ENCODE data around the gene GFRA1. TPM values are rescaled to one million over a fixed set of nuclear protein-coding genes. Genes with fewer than 3 reads are reported as not detected.
"Not testable (repeated sequence)": the region's sequence is repeated elsewhere in the genome, so short reads cannot be mapped to it uniquely, and the experiment has no call there.

Gene GFRA1
- polyA plus RNA-seq, 3 donors from 2014 or later = not detected

- Mint-ChIP-seq H3K27ac (no peak overlapping the region), H3K4me3 (no peak overlapping the region)
- DNase-seq = no peak
These were observed 202.2 kb downstream of the GFRA1 start for GRCh38 chr10:116070743-116071320.

GRCh38 chr10:116069856-116070255 lies 203.2 kb downstream of the GFRA1 start:
- H3K27ac Mint-ChIP-seq = no peak overlapping the region
- H3K27me3 Mint-ChIP-seq (ENCODE audit: low read depth in 3 of 3) = no peaks in the 10 kb centered on the region
- no peak for DNase-seq
- H3K36me3 Mint-ChIP-seq = no peaks in the 10 kb centered on the region
- no peaks in the 10 kb centered on the region for H3K4me1 Mint-ChIP-seq
- H3K4me3 Mint-ChIP-seq = no peak overlapping the region
- peaks cover 0 to 4% (median 0%) of the 10 kb centered on the region in 6 donors for H3K9me3 Mint-ChIP-seq

More at GRCh38 chr10:116070743-116071320, 202.2 kb downstream of the GFRA1 start:
- Mint-ChIP-seq H3K36me3 (no peaks in the 10 kb centered on the region), H3K9me3 (peaks cover 0 to 7% (median 0%) of the 10 kb centered on the region in 6 donors), H3K4me1 (no peaks in the 10 kb centered on the region), H3K27me3 (ENCODE audit: low read depth in 3 of 3) (no peaks in the 10 kb centered on the region)

GRCh38 chr10:116067825-116068224 lies 205.2 kb downstream of the GFRA1 start:
- H3K9me3 Mint-ChIP-seq = peaks cover 0 to 3% (median 0%) of the 10 kb centered on the region in 6 donors
- H3K4me1 Mint-ChIP-seq = no peaks in the 10 kb centered on the region
- H3K27ac Mint-ChIP-seq = no peak overlapping the region
- H3K36me3 Mint-ChIP-seq = no peaks in the 10 kb centered on the region
- DNase-seq = no peak
- no peak overlapping the region for H3K4me3 Mint-ChIP-seq
- H3K27me3 Mint-ChIP-seq (ENCODE audit: low read depth in 3 of 3) = no peaks in the 10 kb centered on the region

GRCh38 chr10:116063107-116063506 lies 209.9 kb downstream of the GFRA1 start:
- no peaks in the 10 kb centered on the region for H3K4me1 Mint-ChIP-seq
- no peaks in the 10 kb centered on the region for H3K36me3 Mint-ChIP-seq
- peaks cover 0 to 5% (median 1%) of the 10 kb centered on the region in 6 donors for H3K9me3 Mint-ChIP-seq
- peaks cover 0 to 4% (median 2%) of the 10 kb centered on the region in 3 donors for H3K27me3 Mint-ChIP-seq (ENCODE audit: low read depth in 3 of 3)
- H3K27ac Mint-ChIP-seq = no peak overlapping the region
- H3K4me3 Mint-ChIP-seq = no peak overlapping the region
- DNase-seq = no peak

GRCh38 chr10:116060864-116061263 lies 212.1 kb downstream of the GFRA1 start:
- Mint-ChIP-seq H3K4me3 (no peak overlapping the region), H3K27me3 (ENCODE audit: low read depth in 3 of 3) (peaks cover 0 to 4% (median 2%) of the 10 kb centered on the region in 3 donors), H3K36me3 (no peaks in the 10 kb centered on the region), H3K4me1 (no peaks in the 10 kb centered on the region), H3K27ac (no peak overlapping the region), H3K9me3 (peaks cover 0 to 4% (median 1%) of the 10 kb centered on the region in 6 donors)
- DNase-seq = no peak

GRCh38 chr10:116059320-116059719 lies 213.7 kb downstream of the GFRA1 start:
- H3K4me1 Mint-ChIP-seq = no peaks in the 10 kb centered on the region
- no peak overlapping the region for H3K27ac Mint-ChIP-seq
- no peaks in the 10 kb centered on the region for H3K36me3 Mint-ChIP-seq
- peaks cover 0 to 6% (median 1%) of the 10 kb centered on the region in 6 donors for H3K9me3 Mint-ChIP-seq
- H3K4me3 Mint-ChIP-seq = no peak overlapping the region
- DNase-seq = no peak
- peaks cover 0 to 6% (median 2%) of the 10 kb centered on the region in 3 donors for H3K27me3 Mint-ChIP-seq (ENCODE audit: low read depth in 3 of 3)

- no peaks in the 10 kb centered on the region for H3K4me1 Mint-ChIP-seq
- no peaks in the 10 kb centered on the region for H3K36me3 Mint-ChIP-seq
- no peak for DNase-seq
- peaks cover 0 to 6% (median 2%) of the 10 kb centered on the region in 3 donors for H3K27me3 Mint-ChIP-seq (ENCODE audit: low read depth in 3 of 3)
- H3K9me3 Mint-ChIP-seq = peaks cover 0 to 7% (median 1%) of the 10 kb centered on the region in 6 donors
- no peak overlapping the region for H3K4me3 Mint-ChIP-seq
- no peak overlapping the region for H3K27ac Mint-ChIP-seq
These were observed 216.3 kb downstream of the GFRA1 start for GRCh38 chr10:116056445-116057293.

GRCh38 chr10:116055917-116056252 lies 217.1 kb downstream of the GFRA1 start:
- Mint-ChIP-seq H3K4me3 (no peak overlapping the region), H3K4me1 (no peaks in the 10 kb centered on the region), H3K36me3 (no peaks in the 10 kb centered on the region), H3K9me3 (peaks cover 0 to 9% (median 1%) of the 10 kb centered on the region in 6 donors), H3K27me3 (ENCODE audit: low read depth in 3 of 3) (peaks cover 0 to 6% (median 0%) of the 10 kb centered on the region in 3 donors), H3K27ac (no peak overlapping the region)
- DNase-seq = no peak

GRCh38 chr10:116055252-116055916 lies 217.6 kb downstream of the GFRA1 start:
- peaks cover 0 to 2% (median 0%) of the 10 kb centered on the region in 3 donors for H3K27me3 Mint-ChIP-seq (ENCODE audit: low read depth in 3 of 3)
- H3K27ac Mint-ChIP-seq = no peak overlapping the region
- no peaks in the 10 kb centered on the region for H3K4me1 Mint-ChIP-seq
- no peak overlapping the region for H3K4me3 Mint-ChIP-seq
- H3K36me3 Mint-ChIP-seq = no peaks in the 10 kb centered on the region
- DNase-seq = no peak
- H3K9me3 Mint-ChIP-seq = peaks cover 0 to 13% (median 1%) of the 10 kb centered on the region in 6 donors

- Mint-ChIP-seq H3K4me3 (no peak overlapping the region), H3K36me3 (no peaks in the 10 kb centered on the region), H3K27me3 (ENCODE audit: low read depth in 3 of 3) (peaks cover 0 to 3% (median 2%) of the 10 kb centered on the region in 3 donors), H3K27ac (no peak overlapping the region), H3K9me3 (peaks cover 0 to 13% (median 0%) of the 10 kb centered on the region in 6 donors), H3K4me1 (no peaks in the 10 kb centered on the region)
- no peak for DNase-seq
These were observed 219.1 kb downstream of the GFRA1 start for GRCh38 chr10:116053910-116054309.

GRCh38 chr10:116053009-116053730 lies 219.8 kb downstream of the GFRA1 start:
- not testable (repeated sequence) for DNase-seq; H3K4me1 Mint-ChIP-seq; H3K4me3 Mint-ChIP-seq; H3K36me3 Mint-ChIP-seq; H3K27me3 Mint-ChIP-seq (ENCODE audit: low read depth in 3 of 3); H3K27ac Mint-ChIP-seq
- peaks cover 0 to 11% (median under 1%) of the 10 kb centered on the region in 6 donors for H3K9me3 Mint-ChIP-seq

GRCh38 chr10:116052522-116052921 lies 220.5 kb downstream of the GFRA1 start:
- H3K27ac Mint-ChIP-seq; H3K36me3 Mint-ChIP-seq; H3K4me1 Mint-ChIP-seq; H3K4me3 Mint-ChIP-seq; DNase-seq; H3K27me3 Mint-ChIP-seq (ENCODE audit: low read depth in 3 of 3); H3K9me3 Mint-ChIP-seq: not testable (repeated sequence)

- Mint-ChIP-seq H3K4me3 (no peak overlapping the region), H3K9me3 (peaks cover 0 to 10% (median 4%) of the 10 kb centered on the region in 6 donors), H3K27me3 (ENCODE audit: low read depth in 3 of 3) (peaks cover 0 to 3% (median 2%) of the 10 kb centered on the region in 3 donors), H3K27ac (no peak overlapping the region), H3K4me1 (no peaks in the 10 kb centered on the region), H3K36me3 (no peaks in the 10 kb centered on the region)
- DNase-seq = no peak
These were observed 223.1 kb downstream of the GFRA1 start for GRCh38 chr10:116049974-116050304.

Measured in immature natural killer cell (primary cell).